D341Med (cell line): ENCODE measurements around the gene CACNA1B.
A peak's percentile ranks its signal among the peaks of the same experiment; 100 is the strongest.

Experiments
- DNase-seq: peaks from one replicate; pipeline ENCODE4 v3.0.0; 2012; ENCODE audit warnings: low spot score

CACNA1B gene

GRCh38 chr9:138040446-138041430 lies 163.2 kb downstream of the CACNA1B start:
- DNase-seq, result peak; percentile 10

- DNase-seq, result no peak
Observed at GRCh38 chr9:138042146-138042545, 164.6 kb downstream of the CACNA1B start.

- peak; percentile 12 for DNase-seq
Observed at GRCh38 chr9:138042640-138043039, 165.1 kb downstream of the CACNA1B start.

- DNase-seq, result no peak
Observed at GRCh38 chr9:138043061-138043410, 165.5 kb downstream of the CACNA1B start.

GRCh38 chr9:138043411-138044345 lies 166.1 kb downstream of the CACNA1B start:
- DNase-seq, result peak; percentile 22

GRCh38 chr9:138044485-138045383 lies 167.2 kb downstream of the CACNA1B start:
- peak; percentile 21 for DNase-seq

GRCh38 chr9:138045541-138046490 lies 168.2 kb downstream of the CACNA1B start:
- peak; percentile 25 for DNase-seq

- peak; percentile 24 for DNase-seq
Observed at GRCh38 chr9:138046641-138047301, 169.2 kb downstream of the CACNA1B start.

- DNase-seq, result peak; percentile 19
Observed at GRCh38 chr9:138047469-138048040, 170.0 kb downstream of the CACNA1B start.

GRCh38 chr9:138048184-138048583 lies 170.6 kb downstream of the CACNA1B start:
- DNase-seq, result peak; percentile 22

- DNase-seq, result peak; percentile 29
Observed at GRCh38 chr9:138049085-138049778, 171.7 kb downstream of the CACNA1B start.

- DNase-seq, result peak; percentile 14
Observed at GRCh38 chr9:138049779-138050471, 172.3 kb downstream of the CACNA1B start.

- peak; percentile 12 for DNase-seq
Observed at GRCh38 chr9:138050472-138051330, 173.1 kb downstream of the CACNA1B start.

GRCh38 chr9:138051586-138052321 lies 174.2 kb downstream of the CACNA1B start:
- DNase-seq, result peak; percentile 19

- DNase-seq, result peak; percentile 21
Observed at GRCh38 chr9:138052322-138052615, 174.7 kb downstream of the CACNA1B start.

GRCh38 chr9:138052635-138053320 lies 175.2 kb downstream of the CACNA1B start:
- peak; percentile 22 for DNase-seq
